RWPE2 (cell line): ENCODE measurements around the gene PEPD.

ENCODE experiments used
- ATAC-seq: fragments of 200-7000 bp; cut with Tn5 transposase; 3 replicates; pipeline ENCODE4 v1.9.1; 2021; ENCODE audit warnings: low read depth
- DNase-seq: peaks from one replicate; pipeline ENCODE4 v3.0.0-alpha.2; 2020; ENCODE audit warnings: low spot score
- H3K27ac ChIP-seq: fragments of 450-650 bp; 2 replicates; pipeline ENCODE4 v1.5.1; 2017; ENCODE audit warnings: mild to moderate bottlenecking; ENCODE audit not compliant: poor library complexity, severe bottlenecking
- H3K27me3 ChIP-seq: fragments of 250-450 bp; sonication (Bioruptor Pico); 2 replicates; pipeline ENCODE4 v1.5.1; 2021; ENCODE audit warnings: mild to moderate bottlenecking, moderate library complexity; ENCODE audit not compliant: insufficient read depth, poor library complexity, severe bottlenecking
- H3K36me3 ChIP-seq: fragments of 250-450 bp; sonication (Bioruptor Pico); 2 replicates; pipeline ENCODE4 v1.5.1; 2020; ENCODE audit warnings: low read depth, mild to moderate bottlenecking, moderate library complexity
- H3K4me1 ChIP-seq: fragments of 250-450 bp; sonication (Bioruptor Pico); 2 replicates; pipeline ENCODE4 v1.5.1; 2021; ENCODE audit warnings: mild to moderate bottlenecking, moderate library complexity; ENCODE audit not compliant: insufficient read depth, poor library complexity, severe bottlenecking
- H3K4me3 ChIP-seq: fragments of 250-450 bp; sonication (Bioruptor Pico); 2 replicates; pipeline ENCODE4 v1.5.1; 2021; ENCODE audit warnings: mild to moderate bottlenecking, moderate library complexity; ENCODE audit not compliant: severe bottlenecking
- H3K9me3 ChIP-seq: fragments of 250-450 bp; sonication (Bioruptor Pico); 2 replicates; pipeline ENCODE4 v1.5.1; 2021; ENCODE audit warnings: mild to moderate bottlenecking, moderate library complexity; ENCODE audit not compliant: severe bottlenecking
- CTCF ChIP-seq: fragments of 450-650 bp; IDR thresholded peaks from one replicate; pipeline ENCODE4 v1.5.1; 2017; ENCODE audit warnings: mild to moderate bottlenecking, moderate library complexity; ENCODE audit not compliant: poor library complexity, severe bottlenecking

PEPD gene

GRCh38 chr19:33385956-33386355, 135.6 kb downstream of the PEPD start:
- Histone ChIP-seq H3K27me3 (no peaks in the 10 kb centered on the region), H3K27ac (no peak overlapping the region), H3K36me3 (peaks cover 41% of the 10 kb centered on the region), H3K9me3 (no peaks in the 10 kb centered on the region), H3K4me3 (no peak overlapping the region), H3K4me1 (peaks cover 5% of the 10 kb centered on the region)
- ATAC-seq: no peak
- no peak for DNase-seq
- TF ChIP-seq CTCF: no peak

- ATAC-seq: no peak
- H3K4me1 ChIP-seq: no peaks in the 10 kb centered on the region
- no peak for DNase-seq
- no peaks in the 10 kb centered on the region for H3K9me3 ChIP-seq
- TF ChIP-seq CTCF: no peak
- no peak overlapping the region for H3K27ac ChIP-seq
- H3K36me3 ChIP-seq: peaks cover 51% of the 10 kb centered on the region
- no peaks in the 10 kb centered on the region for H3K27me3 ChIP-seq
- H3K4me3 ChIP-seq: no peak overlapping the region
These were observed 136.6 kb downstream of the PEPD start for GRCh38 chr19:33384983-33385382.

GRCh38 chr19:33383720-33384292, 137.8 kb downstream of the PEPD start:
- no peak for DNase-seq
- no peak overlapping the region for H3K27ac ChIP-seq
- H3K27me3 ChIP-seq: no peaks in the 10 kb centered on the region
- H3K4me3 ChIP-seq: no peak overlapping the region
- TF ChIP-seq CTCF: no peak
- H3K4me1 ChIP-seq: no peaks in the 10 kb centered on the region
- ATAC-seq: no peak
- H3K36me3 ChIP-seq: peaks cover 62% of the 10 kb centered on the region
- no peaks in the 10 kb centered on the region for H3K9me3 ChIP-seq

- no peak for DNase-seq
These were observed 138.6 kb downstream of the PEPD start for GRCh38 chr19:33382982-33383381.

More at GRCh38 chr19:33382982-33383381, 138.6 kb downstream of the PEPD start:
- ATAC-seq: no peak
- Histone ChIP-seq H3K36me3 (peaks cover 71% of the 10 kb centered on the region), H3K9me3 (no peaks in the 10 kb centered on the region), H3K27me3 (no peaks in the 10 kb centered on the region), H3K27ac (no peak overlapping the region), H3K4me3 (no peak overlapping the region), H3K4me1 (no peaks in the 10 kb centered on the region)
- TF ChIP-seq CTCF: no peak
